ENCODE results near the gene VSIG8.

GRCh38 chr1:159908031-159908940 is 45.8 kb upstream of the VSIG8 start:
- TF ChIP-seq PATZ1 (CRISPR knock-in tag; IDR thresholded peaks at IDR 0.05; ENCODE audit: borderline replicate concordance) (no peak), CREB5 (CRISPR knock-in tag; IDR thresholded peaks at IDR 0.05; ENCODE audit: low read depth) (no peak), RARB (CRISPR knock-in tag; IDR thresholded peaks at IDR 0.05) (no peak), ZFP3 (CRISPR knock-in tag; IDR thresholded peaks at IDR 0.05) (no peak), CSRNP3 (CRISPR knock-in tag; IDR thresholded peaks at IDR 0.05) (no peak), BACH2 (CRISPR knock-in tag; IDR thresholded peaks at IDR 0.05; ENCODE audit: borderline replicate concordance) (no peak), ZNF8 (CRISPR knock-in tag; IDR thresholded peaks at IDR 0.05) (no peak), ZFP30 (CRISPR knock-in tag; IDR thresholded peaks at IDR 0.05) (no peak), TOX (CRISPR knock-in tag; IDR thresholded peaks at IDR 0.05; ENCODE audit: borderline replicate concordance) (no peak), ARNTL (CRISPR knock-in tag; IDR thresholded peaks at IDR 0.05; ENCODE audit: borderline replicate concordance, low read depth) (no peak), TSHZ2 (CRISPR knock-in tag; IDR thresholded peaks at IDR 0.05) (no peak), SNAI2 (CRISPR knock-in tag; IDR thresholded peaks at IDR 0.05) (no peak), GLIS3 (CRISPR knock-in tag; IDR thresholded peaks at IDR 0.05) (no peak), ZNF70 (CRISPR knock-in tag; IDR thresholded peaks at IDR 0.05) (no peak)

All from SK-N-SH treated with all-trans-retinoic acid at 6 μM for 48 hours (cell line).